ENCODE data around the gene BOLA2B.

- TF ChIP-seq CTCF (IDR thresholded peaks at IDR 0.05; ENCODE audit: insufficient read depth, low read length) (no peak), POLR2AphosphoS5 (IDR thresholded peaks at IDR 0.05; ENCODE audit: low read depth) (no peak), SPI1 (IDR thresholded peaks at IDR 0.05; ENCODE audit: borderline replicate concordance, low read depth) (no peak), GABPA (IDR thresholded peaks at IDR 0.05; ENCODE audit: low read depth) (no peak), REST (IDR thresholded peaks at IDR 0.05; ENCODE audit: insufficient replicate concordance, low read depth) (no peak)
Measured at GRCh38 chr16:30187556-30187865, 6.0 kb downstream of the BOLA2B start.

All from HL-60 (cell line).